Endodermal cell (in vitro differentiated cells): ENCODE measurements around the gene CALCOCO1. TPM values are rescaled to one million over a fixed set of nuclear protein-coding genes. Genes with fewer than 3 reads are reported as not detected.

Experiments
- DNase-seq: peaks from one replicate; pipeline ENCODE4 v3.0.0-alpha.2; 2017
- H3K27ac ChIP-seq: 2 replicates; pipeline ENCODE4 v1.5.1; 2013; ENCODE audit warnings: mild to moderate bottlenecking, low read depth, low read length, moderate library complexity
- H3K27me3 ChIP-seq: 2 replicates; pipeline ENCODE4 v1.6.1; 2013; ENCODE audit warnings: mild to moderate bottlenecking, low read length, moderate library complexity; ENCODE audit not compliant: insufficient read depth, control insufficient read depth, poor library complexity, severe bottlenecking
- H3K36me3 ChIP-seq: 2 replicates; pipeline ENCODE4 v1.7.0; 2013; ENCODE audit warnings: mild to moderate bottlenecking, low read length, moderate library complexity; ENCODE audit not compliant: control insufficient read depth, insufficient read depth
- H3K4me1 ChIP-seq: one replicate; pipeline ENCODE4 v1.7.0; 2013; ENCODE audit warnings: low read length; ENCODE audit not compliant: control insufficient read depth, insufficient read depth
- H3K4me3 ChIP-seq: 2 replicates; pipeline ENCODE4 v1.5.1; 2013; ENCODE audit warnings: mild to moderate bottlenecking, low read length, moderate library complexity
- H3K9ac ChIP-seq: 2 replicates; pipeline ENCODE4 v1.6.1; 2013; ENCODE audit warnings: mild to moderate bottlenecking, low read length, moderate library complexity; ENCODE audit not compliant: poor library complexity, severe bottlenecking; ENCODE audit errors: extremely low read depth
- H3K9me3 ChIP-seq: 2 replicates; pipeline ENCODE4 v1.6.1; 2013; ENCODE audit warnings: mild to moderate bottlenecking, low read length, moderate library complexity; ENCODE audit not compliant: control insufficient read depth
- H3K27ac Mint-ChIP-seq: 2 replicates; pipeline ENCODE4 v1.8.0; 2020; ENCODE audit warnings: mixed read lengths
- H3K27me3 Mint-ChIP-seq: 2 replicates; pipeline ENCODE4 v1.8.0; 2021; ENCODE audit warnings: mild to moderate bottlenecking, mixed read lengths; ENCODE audit not compliant: insufficient read depth
- H3K36me3 Mint-ChIP-seq: 2 replicates; pipeline ENCODE4 v1.8.0; 2020; ENCODE audit warnings: low read depth, mixed read lengths
- H3K4me1 Mint-ChIP-seq: 2 replicates; pipeline ENCODE4 v1.8.0; 2020; ENCODE audit warnings: mixed read lengths
- H3K4me3 Mint-ChIP-seq: 2 replicates; pipeline ENCODE4 v1.8.0; 2020; ENCODE audit warnings: mild to moderate bottlenecking, moderate library complexity, mixed read lengths
- H3K9me3 Mint-ChIP-seq: 2 replicates; pipeline ENCODE4 v1.8.0; 2020; ENCODE audit warnings: mild to moderate bottlenecking, mixed read lengths
- WGBS, 2 experiments: methylation state at CpG; one replicate each; pipeline versions ENCODE4 v1.1.5 to v1.1.7; 2013; ENCODE audit warnings: missing lambda C conversion rate in 2 of 2, mixed read lengths in 1 of 2; ENCODE audit not compliant: insufficient coverage in 1 of 2, insufficient read length in 1 of 2; 5-methylcytosine and 5-hydroxymethylcytosine counted together
- total RNA-seq, 2 donors: library from RNA; stranded (reverse); fragmentation: NEBNext Ultra II Directional in 1 of 2; extraction: Animal tissue kit (Norgen Biotek cat#: 25700) in 1 of 2; gene quantifications; 2 replicates in 1 of 2; 3 replicates in 1 of 2; pipeline ENCODE4 v1.2.1, GENCODE V29; 2021
- TF ChIP-seq, protein P1 (sequence below): fragments of 200-600 bp; sonication (generic); conservative IDR thresholded peaks from 2 replicates; pipeline ENCODE4 v1.5.0; 2021; ENCODE audit warnings: antibody characterized with exemption, mild to moderate bottlenecking

CALCOCO1 gene
- total RNA-seq, 2 donors from 2014 or later, result 41.4 to 45.7 TPM

DNA sequence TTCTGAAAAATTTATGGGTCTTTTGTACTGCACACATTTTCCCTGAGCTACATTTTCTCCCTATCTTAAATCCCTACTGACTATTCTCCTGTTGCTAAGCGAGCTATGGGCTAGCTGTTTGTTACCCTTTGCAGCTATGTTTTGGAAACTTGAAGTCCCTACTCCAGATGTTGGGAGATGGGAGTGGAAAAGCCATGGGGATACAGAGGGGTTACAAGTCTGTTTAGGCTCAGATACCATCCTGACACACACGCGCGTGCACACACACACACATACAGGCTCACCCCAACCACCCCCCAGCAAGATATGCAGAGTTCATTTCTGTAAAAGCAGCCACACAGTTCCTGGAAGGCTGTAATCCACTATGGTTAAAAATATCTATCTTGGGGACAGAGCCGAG, 67.2 kb downstream of the CALCOCO1 start:
- TF ChIP-seq, protein P1, sequence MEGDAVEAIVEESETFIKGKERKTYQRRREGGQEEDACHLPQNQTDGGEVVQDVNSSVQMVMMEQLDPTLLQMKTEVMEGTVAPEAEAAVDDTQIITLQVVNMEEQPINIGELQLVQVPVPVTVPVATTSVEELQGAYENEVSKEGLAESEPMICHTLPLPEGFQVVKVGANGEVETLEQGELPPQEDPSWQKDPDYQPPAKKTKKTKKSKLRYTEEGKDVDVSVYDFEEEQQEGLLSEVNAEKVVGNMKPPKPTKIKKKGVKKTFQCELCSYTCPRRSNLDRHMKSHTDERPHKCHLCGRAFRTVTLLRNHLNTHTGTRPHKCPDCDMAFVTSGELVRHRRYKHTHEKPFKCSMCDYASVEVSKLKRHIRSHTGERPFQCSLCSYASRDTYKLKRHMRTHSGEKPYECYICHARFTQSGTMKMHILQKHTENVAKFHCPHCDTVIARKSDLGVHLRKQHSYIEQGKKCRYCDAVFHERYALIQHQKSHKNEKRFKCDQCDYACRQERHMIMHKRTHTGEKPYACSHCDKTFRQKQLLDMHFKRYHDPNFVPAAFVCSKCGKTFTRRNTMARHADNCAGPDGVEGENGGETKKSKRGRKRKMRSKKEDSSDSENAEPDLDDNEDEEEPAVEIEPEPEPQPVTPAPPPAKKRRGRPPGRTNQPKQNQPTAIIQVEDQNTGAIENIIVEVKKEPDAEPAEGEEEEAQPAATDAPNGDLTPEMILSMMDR, result no peak
- Histone ChIP-seq H3K9ac (no peak overlapping the region), H3K4me3 (no peak overlapping the region), H3K27ac (peak overlapping the region; percentile 90), H3K9me3 (no peaks in the 10 kb centered on the region), H3K4me1 (peaks cover 12% of the 10 kb centered on the region), H3K27me3 (no peaks in the 10 kb centered on the region), H3K36me3 (peaks cover 19% of the 10 kb centered on the region)
- Mint-ChIP-seq H3K27me3 (no peaks in the 10 kb centered on the region), H3K9me3 (no peaks in the 10 kb centered on the region), H3K36me3 (peaks cover 26% of the 10 kb centered on the region), H3K27ac (peak overlapping the region; percentile 93), H3K4me1 (peaks cover 29% of the 10 kb centered on the region), H3K4me3 (no peak overlapping the region)
- DNase-seq, result no peak
- WGBS, 2 experiments, result 98% methylated on average over 5 of the region's 5 CpGs; no CpG with 5 or more reads in 1 of the 2 experiments

DNA sequence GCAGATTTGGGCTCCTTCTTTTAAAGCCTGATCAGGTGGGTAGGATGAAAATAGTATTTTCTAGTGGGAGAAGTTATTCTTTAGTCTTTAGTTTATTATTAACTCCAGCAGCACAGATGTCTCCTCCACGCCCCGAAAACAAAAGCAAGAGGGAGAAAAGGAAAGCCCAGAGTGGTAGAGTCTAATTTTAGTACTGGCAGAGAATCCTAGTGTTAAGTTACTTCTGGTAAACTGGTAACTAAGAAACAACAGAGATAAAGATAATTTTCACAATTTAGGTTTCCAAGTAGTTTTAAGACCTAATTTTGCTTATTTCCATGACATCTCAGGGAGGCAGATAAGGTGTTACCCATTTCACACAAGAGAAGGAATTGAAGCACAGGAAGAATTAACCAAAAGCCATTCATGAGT, 67.7 kb downstream of the CALCOCO1 start:
- H3K27ac ChIP-seq, result peak overlapping the region; percentile 90

DNA sequence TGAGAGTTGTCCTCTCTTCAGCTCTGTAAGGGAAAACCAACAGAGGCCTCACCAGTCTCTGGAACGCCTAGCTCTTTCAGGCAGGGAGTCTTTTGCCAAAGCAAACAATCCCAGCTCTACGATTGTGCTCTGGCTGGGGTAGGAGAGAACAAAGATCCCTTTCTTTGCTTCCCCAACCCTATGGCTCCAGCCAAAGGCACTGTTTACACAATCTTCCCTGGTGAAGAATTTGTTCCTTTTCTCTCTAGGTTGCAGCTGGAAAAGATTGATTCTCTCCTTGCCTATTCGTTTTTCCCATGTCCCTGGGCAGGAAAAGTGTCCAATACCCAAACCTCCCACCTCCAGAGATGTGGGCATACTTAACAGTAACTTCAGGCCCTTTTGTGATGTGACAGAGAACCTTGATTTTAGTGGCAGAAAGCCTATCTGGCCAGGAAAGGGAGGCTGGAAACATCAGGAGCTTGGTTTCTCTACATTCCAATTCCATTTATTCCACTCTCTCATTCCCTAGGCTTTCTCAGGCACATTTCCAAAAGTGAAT, 68.2 kb downstream of the CALCOCO1 start:
- 13 to 21% methylated on average over 3 of the region's 3 CpGs for WGBS, 2 experiments
- Histone ChIP-seq H3K36me3 (peaks cover 11% of the 10 kb centered on the region), H3K4me3 (peak overlapping the region; percentile 7), H3K27ac (peak overlapping the region; percentile 90), H3K4me1 (peaks cover 12% of the 10 kb centered on the region), H3K9me3 (no peaks in the 10 kb centered on the region), H3K9ac (peak overlapping the region; percentile 8), H3K27me3 (no peaks in the 10 kb centered on the region)
- no peak overlapping the region for H3K4me3 Mint-ChIP-seq
- DNase-seq, result peak; percentile 75
- H3K36me3 Mint-ChIP-seq, result peaks cover 19% of the 10 kb centered on the region
- H3K27ac Mint-ChIP-seq, result peak overlapping the region; percentile 93
- TF ChIP-seq, protein P1, result no peak
- H3K9me3 Mint-ChIP-seq, result no peaks in the 10 kb centered on the region
- H3K27me3 Mint-ChIP-seq, result no peaks in the 10 kb centered on the region
- H3K4me1 Mint-ChIP-seq, result peaks cover 29% of the 10 kb centered on the region

More for the DNA sequence above, 67.7 kb downstream of the CALCOCO1 start:
- peaks cover 23% of the 10 kb centered on the region for H3K36me3 Mint-ChIP-seq
- no peak overlapping the region for H3K4me3 Mint-ChIP-seq
- TF ChIP-seq, protein P1, result no peak
- peak overlapping the region; percentile 93 for H3K27ac Mint-ChIP-seq
- no peak for DNase-seq
- H3K9ac ChIP-seq, result peak overlapping the region; percentile 8
- no peaks in the 10 kb centered on the region for H3K27me3 ChIP-seq
- H3K4me1 Mint-ChIP-seq, result peaks cover 29% of the 10 kb centered on the region
- H3K9me3 Mint-ChIP-seq, result no peaks in the 10 kb centered on the region
- 90 to 100% methylated on average over 2 of the region's 2 CpGs for WGBS, 2 experiments
- H3K9me3 ChIP-seq, result no peaks in the 10 kb centered on the region
- no peaks in the 10 kb centered on the region for H3K27me3 Mint-ChIP-seq
- peaks cover 15% of the 10 kb centered on the region for H3K36me3 ChIP-seq
- H3K4me3 ChIP-seq, result peak overlapping the region; percentile 7
- peaks cover 12% of the 10 kb centered on the region for H3K4me1 ChIP-seq

Other genes with a start within 250 kb of the CALCOCO1 start
- 1 to 10 TPM; 5.5 to 8.1 TPM for gene MAP3K12, start 228.0 kb downstream of the CALCOCO1 start, total RNA-seq
- 10 to 100 TPM; 48.4 to 60.3 TPM for gene TARBP2, start 226.2 kb downstream of the CALCOCO1 start, total RNA-seq
- not detected for gene NPFF, start 220.0 kb downstream of the CALCOCO1 start, total RNA-seq
- gene ATF7, start 101.1 kb downstream of the CALCOCO1 start, total RNA-seq, result 10 to 100 TPM; 29.0 to 36.6 TPM
- 100 to 1,000 TPM; 299 to 307 TPM for gene ATP5MC2, start 51.4 kb downstream of the CALCOCO1 start, total RNA-seq
- gene CISTR, start 24.5 kb upstream of the CALCOCO1 start, total RNA-seq, result not detected
- not detected for gene HOXC13, start 211.4 kb upstream of the CALCOCO1 start, total RNA-seq
- not detected for gene HOXC12, start 227.5 kb upstream of the CALCOCO1 start, total RNA-seq
- not detected for gene HOXC11, start 245.7 kb upstream of the CALCOCO1 start, total RNA-seq
- not detected for gene HOTAIR, start 247.5 kb upstream of the CALCOCO1 start, total RNA-seq